GM06990 (cell line): Measurements from ENCODE around the gene CDC25A.

Source experiments
- DNase-seq: peaks from one replicate; pipeline ENCODE4 v3.0.0-alpha.2; 2011; ENCODE audit not compliant: insufficient read length; ENCODE audit errors: extremely low read depth
- H3K27me3 ChIP-seq: replicated peaks from 2 replicates; pipeline ENCODE4 v1.6.0; 2011; ENCODE audit warnings: low read length; ENCODE audit not compliant: control insufficient read depth, insufficient read depth
- H3K36me3 ChIP-seq: 2 replicates; pipeline ENCODE4 v1.5.1; 2011; ENCODE audit warnings: low read length; ENCODE audit not compliant: control insufficient read depth, insufficient read depth
- H3K4me3 ChIP-seq: replicated peaks from 2 replicates; pipeline ENCODE4 v1.5.1; 2011; ENCODE audit warnings: low read depth, mild to moderate bottlenecking, control low read depth, low read length
- TF ChIP-seq, protein P1 (sequence below): IDR thresholded peaks from 2 replicates; pipeline ENCODE4 v1.5.1; 2011; ENCODE audit warnings: low read length, control low read depth, mild to moderate bottlenecking, inconsistent platforms; ENCODE audit not compliant: insufficient read depth, poor library complexity, severe bottlenecking

Gene CDC25A

DNA sequence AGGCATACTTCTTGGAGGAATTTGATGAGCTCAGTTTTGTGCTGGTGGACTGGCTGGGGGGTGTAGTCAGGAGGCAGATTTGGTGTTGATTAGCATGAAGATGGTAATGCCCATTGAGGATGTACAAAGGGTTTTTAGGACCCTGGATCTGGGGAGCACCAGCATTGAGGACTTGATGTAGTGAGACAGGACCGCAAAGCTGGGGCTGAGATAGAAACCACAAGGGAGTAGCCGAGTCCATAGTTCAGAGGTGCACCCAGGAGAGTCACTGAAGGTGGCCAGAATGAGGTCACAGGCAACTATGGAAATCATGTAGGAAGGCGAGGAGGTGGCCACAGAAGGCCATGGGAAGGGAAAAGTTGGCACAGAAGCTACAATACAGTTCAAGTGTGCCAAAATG is 2.7 kb upstream of the CDC25A start:
- Histone ChIP-seq H3K27me3 (no peaks in the 10 kb centered on the region), H3K4me3 (no peak overlapping the region), H3K36me3 (no peaks in the 10 kb centered on the region)
- TF ChIP-seq, protein P1, sequence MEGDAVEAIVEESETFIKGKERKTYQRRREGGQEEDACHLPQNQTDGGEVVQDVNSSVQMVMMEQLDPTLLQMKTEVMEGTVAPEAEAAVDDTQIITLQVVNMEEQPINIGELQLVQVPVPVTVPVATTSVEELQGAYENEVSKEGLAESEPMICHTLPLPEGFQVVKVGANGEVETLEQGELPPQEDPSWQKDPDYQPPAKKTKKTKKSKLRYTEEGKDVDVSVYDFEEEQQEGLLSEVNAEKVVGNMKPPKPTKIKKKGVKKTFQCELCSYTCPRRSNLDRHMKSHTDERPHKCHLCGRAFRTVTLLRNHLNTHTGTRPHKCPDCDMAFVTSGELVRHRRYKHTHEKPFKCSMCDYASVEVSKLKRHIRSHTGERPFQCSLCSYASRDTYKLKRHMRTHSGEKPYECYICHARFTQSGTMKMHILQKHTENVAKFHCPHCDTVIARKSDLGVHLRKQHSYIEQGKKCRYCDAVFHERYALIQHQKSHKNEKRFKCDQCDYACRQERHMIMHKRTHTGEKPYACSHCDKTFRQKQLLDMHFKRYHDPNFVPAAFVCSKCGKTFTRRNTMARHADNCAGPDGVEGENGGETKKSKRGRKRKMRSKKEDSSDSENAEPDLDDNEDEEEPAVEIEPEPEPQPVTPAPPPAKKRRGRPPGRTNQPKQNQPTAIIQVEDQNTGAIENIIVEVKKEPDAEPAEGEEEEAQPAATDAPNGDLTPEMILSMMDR = no peak
- DNase-seq = no peak

DNA sequence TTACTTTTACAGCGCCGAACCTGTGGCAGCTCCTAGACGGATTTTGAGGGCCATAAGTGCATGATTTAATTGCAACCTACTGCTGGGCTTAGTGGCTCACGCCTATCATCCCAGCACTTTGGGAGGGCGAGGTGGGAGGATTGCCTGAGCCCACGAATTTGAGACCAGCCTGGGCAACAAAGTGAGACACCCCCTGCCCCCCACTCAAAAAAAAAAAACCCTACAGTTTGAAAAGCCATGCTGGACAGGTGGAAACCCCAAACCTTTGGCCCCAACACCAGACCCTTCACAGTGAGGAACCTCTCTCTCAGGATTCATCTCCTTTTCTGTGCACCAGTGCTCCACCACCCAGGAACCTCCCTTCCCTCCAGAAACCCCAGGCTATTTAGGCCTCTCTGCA is 1.1 kb upstream of the CDC25A start:
- Histone ChIP-seq H3K27me3 (no peaks in the 10 kb centered on the region), H3K36me3 (peaks cover 2% of the 10 kb centered on the region)
- TF ChIP-seq, protein P1 = no peak

DNA sequence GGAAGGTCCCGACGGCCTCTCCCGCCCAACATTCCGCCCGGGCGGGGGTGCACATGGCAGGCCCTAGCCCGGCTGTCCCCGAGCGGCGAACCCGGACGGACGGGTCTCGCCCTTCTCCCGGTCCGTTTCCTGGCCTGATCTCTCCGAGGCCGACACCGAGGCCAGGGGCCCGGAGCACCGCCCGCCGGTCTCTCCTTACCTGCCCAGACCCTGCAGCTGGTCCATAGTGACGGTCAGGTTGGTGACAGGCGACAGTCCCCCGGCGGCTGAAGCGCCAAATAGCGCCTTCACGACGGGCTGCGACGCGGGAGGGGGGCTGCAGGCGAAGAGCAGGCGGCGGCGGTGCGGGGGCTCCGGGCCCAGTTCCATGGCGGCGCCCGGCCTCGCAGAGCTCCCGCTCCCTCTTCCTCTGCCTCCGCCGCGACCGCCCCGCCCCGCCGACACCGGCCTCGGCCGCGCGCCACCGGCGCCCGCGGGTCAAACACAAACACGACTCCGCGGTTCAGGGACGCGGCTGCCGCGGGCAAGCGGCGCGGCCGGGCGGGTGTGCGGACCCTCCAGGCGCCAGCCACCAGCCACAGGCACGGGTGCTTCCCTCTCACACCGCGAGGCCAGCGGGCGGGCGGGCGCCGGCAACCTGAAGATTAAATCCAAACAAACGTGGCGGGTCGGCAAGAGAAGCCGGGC is 495 bp downstream of the CDC25A start:
- H3K36me3 ChIP-seq = peaks cover 8% of the 10 kb centered on the region
- TF ChIP-seq, protein P1 = no peak
- no peak for DNase-seq

More for the DNA sequence above, 1.1 kb upstream of the CDC25A start:
- DNase-seq = no peak
- H3K4me3 ChIP-seq = no peak overlapping the region

DNA sequence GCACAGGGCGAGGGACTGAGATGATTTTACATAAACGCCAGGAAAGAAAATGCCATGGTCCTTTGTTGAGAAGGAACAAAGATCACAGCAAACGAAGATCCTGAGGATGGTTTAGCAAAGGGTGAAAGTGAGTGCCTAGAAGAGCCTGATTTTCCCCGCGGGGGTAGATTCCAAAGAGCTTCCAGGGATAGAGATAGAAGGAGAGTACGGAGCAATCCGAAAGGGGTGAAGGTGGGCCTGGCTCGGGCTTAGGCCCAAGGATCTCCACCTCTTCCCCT is 977 bp downstream of the CDC25A start:
- peak overlapping the region; percentile 65 for H3K4me3 ChIP-seq
- H3K36me3 ChIP-seq = peaks cover 11% of the 10 kb centered on the region
- no peaks in the 10 kb centered on the region for H3K27me3 ChIP-seq
- no peak for DNase-seq
- TF ChIP-seq, protein P1 = no peak

More for the DNA sequence above, 495 bp downstream of the CDC25A start:
- no peaks in the 10 kb centered on the region for H3K27me3 ChIP-seq
- peak overlapping the region; percentile 65 for H3K4me3 ChIP-seq

DNA sequence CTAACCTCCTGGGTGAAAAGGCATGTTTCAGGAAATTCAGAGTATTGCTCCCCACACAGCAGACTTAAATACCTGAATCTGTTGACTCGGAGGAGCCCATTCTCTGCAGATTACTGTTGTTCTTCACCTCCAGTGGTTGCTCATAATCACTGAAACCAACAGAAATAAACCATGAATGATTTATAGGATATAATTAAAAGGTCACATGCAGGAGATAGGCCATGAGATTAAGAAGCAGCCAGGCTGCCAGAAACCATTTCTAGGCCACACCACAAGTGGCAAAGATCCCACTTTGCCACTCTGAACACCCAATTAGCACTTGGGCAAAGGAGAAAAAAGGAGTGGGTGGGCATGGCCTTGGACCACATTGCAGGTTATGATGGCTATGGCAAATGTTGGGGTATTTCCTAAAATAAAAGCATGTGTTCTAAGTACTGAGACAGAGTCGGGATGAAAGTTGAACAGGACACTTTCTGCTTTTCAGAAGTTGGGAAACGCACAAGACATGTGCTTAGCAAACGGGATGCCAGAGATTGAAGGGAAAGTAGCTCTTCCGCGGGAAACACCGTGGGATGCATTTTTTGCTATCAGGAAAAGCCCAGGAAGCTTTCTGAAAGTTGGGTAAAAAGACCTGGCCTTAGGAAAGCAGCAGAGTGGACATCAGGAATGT is 1.5 kb downstream of the CDC25A start:
- peak overlapping the region; percentile 65 for H3K4me3 ChIP-seq
- TF ChIP-seq, protein P1 = no peak
- H3K36me3 ChIP-seq = peaks cover 13% of the 10 kb centered on the region
- H3K27me3 ChIP-seq = no peaks in the 10 kb centered on the region
- no peak for DNase-seq
